RPMI8226 (cell line): ENCODE results near the gene TMEM269.

Experiments used
- DNase-seq: peaks from one replicate; pipeline ENCODE4 v3.0.0-alpha.2; 2015

Gene TMEM269

GRCh38 chr1:42784946-42785693, at the start of gene TMEM269:
TMEM269 (plus strand) TSS chr1:42784991; CDS start chr1:42789894, 4,903 bp downstream.
- DNase-seq = no peak

GRCh38 chr1:42735056-42735455, 49.7 kb upstream of the TMEM269 start:
- no peak for DNase-seq

- no peak for DNase-seq
Observed at GRCh38 chr1:42735477-42736105, 49.2 kb upstream of the TMEM269 start.

GRCh38 chr1:42736152-42736551, 48.6 kb upstream of the TMEM269 start:
- DNase-seq = peak; percentile 47

GRCh38 chr1:42736571-42737200, 48.1 kb upstream of the TMEM269 start:
- DNase-seq = no peak

- DNase-seq = peak; percentile 96
Observed at GRCh38 chr1:42737257-42737656, 47.5 kb upstream of the TMEM269 start.

- DNase-seq = no peak
Observed at GRCh38 chr1:42737986-42738677, 46.7 kb upstream of the TMEM269 start.

GRCh38 chr1:42738678-42739226, 46.0 kb upstream of the TMEM269 start:
- DNase-seq = no peak

- DNase-seq = no peak
Observed at GRCh38 chr1:42739753-42740700, 44.8 kb upstream of the TMEM269 start, which contains the start of gene CLDN19. CLDN19 (minus strand) TSS chr1:42740236; CDS start chr1:42740063, 173 bp downstream.

- no peak for DNase-seq
Observed at GRCh38 chr1:42740851-42741580, 43.8 kb upstream of the TMEM269 start.

- DNase-seq = no peak
Observed at GRCh38 chr1:42741706-42742105, 43.1 kb upstream of the TMEM269 start.

- DNase-seq = no peak
Observed at GRCh38 chr1:42742141-42742540, 42.6 kb upstream of the TMEM269 start.

- DNase-seq = no peak
Observed at GRCh38 chr1:42742617-42743316, 42.0 kb upstream of the TMEM269 start.

- DNase-seq = no peak
Observed at GRCh38 chr1:42743317-42744147, 41.3 kb upstream of the TMEM269 start.

- DNase-seq = no peak
Observed at GRCh38 chr1:42744148-42744413, 40.7 kb upstream of the TMEM269 start.

- no peak for DNase-seq
Observed at GRCh38 chr1:42745851-42746250, 38.9 kb upstream of the TMEM269 start.

- no peak for DNase-seq
Observed at GRCh38 chr1:42746436-42747105, 38.2 kb upstream of the TMEM269 start.

GRCh38 chr1:42747125-42747524, 37.7 kb upstream of the TMEM269 start:
- DNase-seq = peak; percentile 47

GRCh38 chr1:42748021-42748420, 36.8 kb upstream of the TMEM269 start:
- DNase-seq = no peak
